Ureter (tissue), 1 donor: ENCODE measurements around the gene COL4A4. TPM values are rescaled to one million over a fixed set of nuclear protein-coding genes. Genes with fewer than 3 reads are reported as not detected.
"Not testable (repeated sequence)": the region's sequence is repeated elsewhere in the genome, so short reads cannot be mapped to it uniquely, and the experiment has no call there.

Source experiments
- DNase-seq: peaks from one replicate; pipeline ENCODE4 v3.0.0-alpha.2; 2020; ENCODE audit warnings: low spot score
- total RNA-seq: library from RNA; stranded (reverse); gene quantifications from one replicate; pipeline ENCODE4 v1.2.4, GENCODE V29; 2023
- donor health status: DM: yes; HTN: yes; CAD: no.

Gene COL4A4
- total RNA-seq, 1 donor from 2014 or later = 12.1 TPM

- DNase-seq = no peak
Measured at GRCh38 chr2:227115761-227116160, 48.2 kb downstream of the COL4A4 start.

DNA sequence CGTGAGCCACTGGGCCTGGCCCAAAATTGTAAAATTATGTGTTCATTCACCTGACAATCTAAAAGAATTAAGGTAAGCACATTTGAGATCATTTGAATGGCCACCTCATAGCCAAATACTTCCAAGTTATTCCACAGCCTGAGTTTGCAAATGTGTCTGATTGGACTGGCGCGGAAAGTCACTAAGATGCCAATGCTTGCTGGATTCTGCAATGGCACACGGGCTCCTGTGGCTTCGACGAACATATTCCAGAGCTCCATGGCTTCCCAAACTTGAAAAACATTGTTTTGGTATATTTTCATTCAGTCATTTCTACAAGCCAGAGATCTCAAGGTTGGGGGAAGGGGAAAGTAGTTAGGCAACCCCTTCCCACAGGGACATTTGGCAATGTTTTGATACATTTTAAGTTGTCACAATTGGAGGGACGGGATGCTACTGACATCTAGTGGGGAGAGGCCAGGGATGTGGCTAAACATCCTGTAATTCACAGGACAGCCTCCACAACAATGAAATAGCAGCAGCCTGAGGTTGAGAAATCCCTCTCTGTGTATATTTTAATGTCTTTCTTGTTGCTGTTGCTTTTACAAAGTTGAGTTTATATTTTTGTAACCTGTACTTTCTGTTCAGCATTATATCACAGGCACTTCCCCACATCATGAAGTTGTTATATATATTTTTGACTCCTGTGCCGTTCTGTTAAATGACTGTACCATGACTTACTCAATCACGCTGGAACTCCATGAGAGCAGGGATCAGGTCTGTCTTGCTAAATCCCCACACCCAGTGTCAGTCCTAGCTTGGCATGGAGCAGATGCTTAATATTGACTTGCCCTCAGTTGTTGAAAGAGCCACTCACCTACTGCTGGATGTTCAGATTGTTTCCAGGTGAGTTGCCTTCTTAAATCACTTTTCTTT lies 56.9 kb downstream of the COL4A4 start:
- DNase-seq = no peak

DNA sequence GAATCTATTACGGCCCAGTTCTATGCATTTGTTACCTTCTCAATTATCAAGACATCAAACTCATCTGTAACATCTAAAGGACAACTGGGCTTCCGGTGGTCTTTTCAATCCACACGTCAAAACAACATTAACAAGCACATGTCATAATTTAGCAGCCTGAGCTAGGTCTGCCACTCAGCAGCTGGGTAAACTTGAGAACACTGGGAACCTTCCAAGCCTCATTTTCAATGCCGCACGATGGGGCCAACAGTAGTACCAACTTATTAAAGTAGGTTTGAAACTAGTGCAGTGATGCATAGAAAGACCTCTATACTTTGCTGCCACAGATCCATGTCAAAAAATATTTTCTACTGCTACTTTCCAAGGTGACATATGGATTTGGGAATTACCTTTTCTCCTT lies 60.4 kb downstream of the COL4A4 start:
- DNase-seq = no peak

GRCh38 chr2:227099340-227099739 lies 64.7 kb downstream of the COL4A4 start:
- DNase-seq = no peak

GRCh38 chr2:227098162-227098515 lies 65.9 kb downstream of the COL4A4 start:
- no peak for DNase-seq

- DNase-seq = no peak
Measured at GRCh38 chr2:227097495-227098161, 66.4 kb downstream of the COL4A4 start.

- DNase-seq = no peak
Measured at GRCh38 chr2:227095346-227095745, 68.7 kb downstream of the COL4A4 start.

DNA sequence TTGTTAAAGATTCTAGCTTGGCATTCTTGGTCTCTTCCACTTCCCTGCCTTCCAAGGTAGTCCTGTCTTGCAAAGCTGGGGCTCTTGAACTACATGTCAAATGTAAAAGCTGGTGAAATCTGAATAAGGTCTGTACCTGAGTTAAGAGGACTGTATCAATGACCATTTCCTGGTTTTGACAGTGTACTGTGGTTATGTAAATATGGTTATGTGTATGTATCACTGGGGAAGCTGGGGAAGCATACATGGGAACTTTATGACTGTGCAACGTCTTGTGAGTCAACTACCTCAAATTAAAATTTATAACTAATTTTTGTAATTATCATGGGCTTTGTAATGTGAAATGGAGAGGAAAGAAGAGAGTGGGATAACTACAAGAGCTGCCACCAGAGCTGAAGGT lies 81.7 kb downstream of the COL4A4 start:
- DNase-seq = no peak

GRCh38 chr2:227079726-227080125 lies 84.3 kb downstream of the COL4A4 start:
- no peak for DNase-seq

DNA sequence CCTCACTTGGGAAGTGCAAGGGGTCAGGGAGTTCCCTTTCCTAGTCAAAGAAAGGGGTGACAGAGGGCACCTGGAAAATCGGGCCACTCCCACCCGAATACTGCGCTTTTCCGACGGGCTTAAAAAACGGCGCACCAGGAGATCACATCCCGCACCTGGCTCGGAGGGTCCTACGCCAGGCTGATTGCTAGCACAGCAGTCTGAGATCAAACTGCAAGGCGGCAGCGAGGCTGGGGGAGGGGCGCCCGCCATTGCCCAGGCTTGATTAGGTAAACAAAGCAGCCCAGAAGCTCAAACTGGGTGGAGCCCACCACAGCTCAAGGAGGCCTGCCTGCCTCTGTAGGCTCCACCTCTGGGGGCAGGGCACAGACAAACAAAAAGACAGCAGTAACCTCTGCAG lies 98.9 kb downstream of the COL4A4 start:
- not testable (repeated sequence) for DNase-seq

DNA sequence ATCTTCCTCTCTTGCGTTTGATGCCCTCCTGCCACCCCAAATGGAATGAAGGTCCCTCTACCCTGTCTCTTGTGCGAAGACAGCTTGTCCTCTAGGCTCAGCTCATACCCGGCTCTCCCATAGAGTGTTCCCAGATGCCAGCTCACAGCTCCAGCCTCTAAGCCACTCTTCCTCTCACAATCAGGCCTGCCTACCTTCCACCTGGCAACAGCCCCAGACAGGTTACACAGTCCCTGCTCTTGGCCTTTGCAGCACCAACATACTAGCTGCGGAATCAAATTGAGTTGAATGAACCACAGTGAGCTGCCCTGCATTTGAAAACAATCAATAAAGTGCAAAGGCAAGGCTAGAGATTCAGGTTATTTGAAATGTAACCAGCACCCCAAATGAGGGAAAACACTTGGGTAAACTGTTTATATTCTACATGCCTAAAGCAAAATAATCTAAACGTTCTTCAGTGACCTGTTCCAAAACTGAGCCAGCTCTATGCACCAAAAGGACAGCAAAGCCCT lies 105.1 kb downstream of the COL4A4 start:
- DNase-seq = no peak

GRCh38 chr2:227057743-227058447 lies 106.1 kb downstream of the COL4A4 start:
- DNase-seq = no peak

DNA sequence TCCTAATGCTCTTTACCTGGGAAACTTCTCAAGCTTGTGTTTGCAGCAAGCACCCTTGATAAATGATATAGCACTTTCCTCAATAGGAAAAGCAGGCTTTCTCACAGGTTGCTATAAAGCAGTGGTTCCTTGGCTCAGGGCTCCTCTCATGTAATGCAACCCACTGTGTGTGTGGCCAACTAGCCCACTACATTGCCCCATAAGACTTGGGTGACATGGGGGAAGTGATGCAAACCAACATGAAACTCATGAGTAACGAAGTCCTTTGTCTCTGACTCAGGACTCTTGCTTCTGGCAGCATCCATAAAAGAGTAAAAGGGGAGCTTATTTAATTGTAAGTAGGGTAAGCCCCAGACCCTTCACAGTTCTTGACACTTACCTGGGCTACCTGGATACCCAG lies 106.9 kb downstream of the COL4A4 start:
- DNase-seq = no peak

DNA sequence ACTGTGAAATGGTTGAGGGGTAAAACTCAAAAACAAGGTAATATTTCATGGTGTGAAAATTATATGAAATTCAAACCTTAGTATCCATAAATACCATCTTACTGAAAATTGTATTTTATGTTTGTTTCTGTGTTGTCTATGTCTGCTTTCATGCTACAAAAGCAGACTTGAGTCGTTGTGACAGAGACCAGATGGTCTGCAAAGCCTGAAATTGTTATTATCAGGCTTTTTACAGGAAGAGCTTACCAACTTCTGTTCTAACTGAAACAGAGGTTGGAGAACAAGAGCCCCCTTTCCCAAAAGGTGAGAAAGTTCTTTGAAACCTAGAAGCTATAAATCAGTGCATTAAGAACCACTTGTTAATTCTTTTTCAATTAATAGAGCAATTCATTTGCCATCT lies 110.0 kb downstream of the COL4A4 start:
- DNase-seq = no peak

DNA sequence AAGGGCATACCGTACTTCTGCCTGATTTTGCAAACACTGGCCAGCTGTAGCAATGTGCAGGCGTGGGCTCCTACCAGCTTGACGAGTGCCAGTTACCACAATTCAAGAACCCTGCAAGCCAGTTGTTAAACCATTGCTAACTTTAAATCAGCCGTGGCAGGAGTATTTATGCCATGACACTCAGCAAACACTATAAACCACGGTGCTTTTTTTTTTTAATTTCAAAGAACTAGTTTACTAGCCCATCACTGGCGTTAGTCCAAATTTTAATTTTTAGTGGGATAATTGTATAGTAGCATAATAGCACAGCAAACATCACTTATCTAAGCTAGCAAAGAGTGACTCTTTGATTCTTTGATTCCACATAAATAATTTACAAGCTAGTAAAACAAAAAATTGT lies 111.1 kb downstream of the COL4A4 start:
- DNase-seq = no peak

DNA sequence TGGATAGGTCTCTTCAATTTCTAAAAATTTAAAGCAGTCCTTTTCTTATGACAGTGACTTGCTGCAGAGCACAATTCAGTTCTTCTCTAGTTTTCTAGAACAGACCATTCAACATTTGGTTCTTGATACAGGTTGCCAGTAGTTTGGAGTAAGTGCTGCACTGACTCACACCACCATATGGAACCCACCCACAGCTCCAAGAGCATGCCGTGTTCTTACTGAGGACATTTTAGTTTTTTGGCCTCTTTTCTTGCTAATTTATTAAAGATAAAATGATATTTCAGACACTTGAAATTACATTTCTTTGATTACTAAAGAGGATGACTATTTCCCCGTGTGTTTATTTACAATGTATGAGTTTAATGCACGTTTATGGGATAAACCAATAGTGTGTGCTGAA lies 120.0 kb downstream of the COL4A4 start:
- no peak for DNase-seq

DNA sequence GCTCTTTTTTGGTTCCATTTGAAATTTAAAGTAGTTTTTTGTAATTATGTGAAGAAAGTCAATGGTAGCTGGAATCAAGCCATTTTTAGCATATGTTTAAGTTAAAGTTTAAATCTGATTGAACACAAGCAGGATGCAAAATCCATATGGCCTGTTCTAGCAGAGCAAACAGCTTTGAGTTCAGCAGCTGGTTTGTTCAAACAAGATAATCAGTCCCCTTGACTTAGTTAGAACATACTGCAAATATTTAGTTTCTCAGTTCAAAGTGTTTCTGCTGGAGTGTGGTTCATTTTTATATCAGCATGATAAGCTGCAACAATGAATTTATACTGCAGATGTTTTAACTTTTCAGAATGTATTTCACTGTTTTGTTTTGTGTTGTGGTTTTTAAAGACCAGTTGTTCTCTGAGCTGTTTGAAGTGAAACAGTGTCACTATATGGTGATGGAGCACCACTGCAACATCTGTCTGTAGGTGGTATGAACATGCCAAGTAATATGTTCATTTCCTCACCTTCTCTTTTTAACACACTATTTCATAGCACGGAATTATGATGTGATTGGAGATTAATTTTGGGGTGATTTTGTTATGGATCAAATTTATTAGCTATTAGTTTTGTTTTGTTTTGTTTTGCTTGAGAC lies 125.3 kb downstream of the COL4A4 start:
- DNase-seq = no peak

GRCh38 chr2:227036527-227036926 lies 127.5 kb downstream of the COL4A4 start:
- no peak for DNase-seq

- DNase-seq = no peak
Measured at GRCh38 chr2:227035711-227036367, 128.2 kb downstream of the COL4A4 start.

DNA sequence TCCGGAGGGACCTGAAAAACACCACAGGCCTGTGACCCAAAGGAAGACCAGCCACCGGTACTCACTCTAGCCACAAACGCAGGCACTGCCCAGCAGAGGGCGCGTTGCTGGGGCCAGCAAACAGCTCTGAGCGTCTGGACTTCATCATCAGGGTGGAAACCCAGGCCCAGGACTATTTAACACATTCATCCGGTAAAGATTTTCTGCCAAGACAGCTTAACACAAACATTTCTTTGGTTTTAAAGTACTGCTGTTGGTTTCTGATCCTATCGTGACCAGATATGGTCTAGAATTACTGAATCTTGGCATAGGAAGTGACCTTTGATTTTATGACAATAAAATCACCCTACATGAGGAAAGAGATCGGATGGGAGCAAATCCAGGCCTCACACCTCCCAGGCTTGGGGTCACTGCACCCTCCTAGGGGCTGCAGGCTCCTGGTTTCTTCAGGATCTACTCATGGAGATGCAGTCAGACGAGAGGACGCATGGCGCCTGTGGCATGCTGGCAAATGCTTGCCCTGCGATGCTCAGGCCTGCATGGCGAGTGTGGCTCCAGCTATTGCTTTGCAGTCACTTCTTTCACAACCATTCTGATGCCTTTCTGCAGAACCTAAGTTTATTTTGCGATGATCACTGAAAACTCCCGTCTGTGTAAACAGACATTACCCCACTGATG lies 130.4 kb downstream of the COL4A4 start:
- DNase-seq = no peak

DNA sequence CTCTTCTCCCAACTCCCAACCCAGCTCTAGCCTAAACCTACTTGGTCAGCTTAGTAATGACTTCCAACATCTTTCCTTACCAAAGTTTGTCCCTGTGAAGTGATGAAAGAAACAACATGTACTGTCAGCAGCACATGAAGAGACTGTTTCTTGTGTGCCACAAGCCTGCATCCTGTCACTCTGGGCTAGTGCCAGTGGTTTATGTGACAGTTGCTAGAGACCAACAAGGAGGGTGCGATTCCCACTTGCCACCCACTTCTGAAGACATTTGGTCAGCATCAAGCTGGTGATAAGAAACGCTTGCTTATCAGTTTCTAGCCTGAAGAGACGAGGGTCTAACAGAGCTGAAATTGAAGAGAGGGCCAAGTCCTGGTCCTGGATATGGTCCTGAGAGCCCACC lies 132.6 kb downstream of the COL4A4 start:
- DNase-seq = no peak
